IPS DF 4.7 (cell line): ENCODE results near the gene RPS6KA2.

Source experiments
- DNase-seq: peaks from one replicate; pipeline ENCODE4 v3.0.0-alpha.2; 2013; ENCODE audit warnings: low spot score; ENCODE audit errors: extremely low read depth

RPS6KA2 gene

DNA sequence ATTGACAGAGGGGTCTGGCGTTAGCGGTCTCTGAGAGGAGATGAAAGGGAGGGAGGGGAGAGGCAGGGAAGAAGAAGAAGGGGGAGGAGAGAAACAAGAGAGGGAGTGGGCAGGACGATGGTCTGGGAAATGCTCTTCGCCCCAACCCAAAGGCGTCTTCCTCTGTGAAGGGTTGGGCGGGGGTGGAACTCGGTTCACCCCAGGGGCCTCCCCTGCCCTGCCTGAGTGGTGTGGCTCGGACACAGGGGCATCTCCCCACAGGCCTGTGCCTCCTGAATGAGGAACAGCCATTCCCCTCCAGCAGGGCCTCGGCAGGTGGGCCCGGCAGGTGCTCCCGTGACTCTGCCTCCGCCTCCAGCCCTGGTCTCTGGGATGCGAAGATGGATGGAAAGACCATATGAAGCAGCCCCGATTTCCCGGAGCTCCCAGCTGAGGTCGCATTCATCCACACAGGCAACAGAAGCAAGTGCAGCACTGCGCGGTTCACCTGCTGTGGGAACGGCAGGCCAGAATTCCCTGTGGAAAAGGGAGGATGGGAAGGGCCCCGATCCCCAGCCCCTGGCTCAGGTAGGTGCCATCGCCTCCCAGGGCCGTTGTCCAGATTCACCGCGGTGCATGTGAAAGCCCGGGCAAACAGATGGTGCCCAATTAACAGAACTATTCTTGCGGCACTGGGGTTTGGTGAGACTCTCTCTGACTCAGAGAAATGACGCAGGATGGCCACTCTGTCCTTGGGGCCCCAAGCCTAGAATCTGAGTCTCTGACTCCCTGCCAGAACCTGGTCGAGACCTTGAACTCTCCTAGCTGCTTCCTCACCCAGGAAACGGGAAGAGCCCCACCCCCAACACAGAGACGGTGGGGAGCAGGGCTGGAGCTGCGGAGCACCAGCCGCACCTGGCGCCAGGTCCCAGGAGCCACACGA is 29.4 kb upstream of the RPS6KA2 start:
- DNase-seq: no peak

- DNase-seq: no peak
Measured at GRCh38 chr6:166655713-166656229, 28.7 kb upstream of the RPS6KA2 start.

DNA sequence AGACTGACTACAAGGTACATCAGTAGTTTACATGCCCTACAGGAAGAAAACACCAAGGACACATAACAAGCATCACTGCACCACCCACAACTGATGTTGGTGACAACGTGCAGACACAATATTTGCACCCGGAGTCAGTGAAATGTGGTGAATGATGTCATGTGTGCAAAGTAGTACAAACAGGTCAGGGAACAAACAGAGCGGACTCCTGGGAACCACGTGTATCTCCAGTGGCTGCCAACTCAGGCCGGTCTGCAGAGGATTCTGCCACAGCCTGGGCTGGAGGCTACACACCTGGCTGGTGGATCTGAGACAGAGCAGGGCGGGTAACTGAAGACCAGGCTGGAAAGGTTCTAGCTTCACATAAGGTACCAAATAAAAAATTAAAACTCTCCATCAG is 28.2 kb upstream of the RPS6KA2 start:
- no peak for DNase-seq

- DNase-seq: no peak
Measured at GRCh38 chr6:166654573-166654972, 27.5 kb upstream of the RPS6KA2 start.

DNA sequence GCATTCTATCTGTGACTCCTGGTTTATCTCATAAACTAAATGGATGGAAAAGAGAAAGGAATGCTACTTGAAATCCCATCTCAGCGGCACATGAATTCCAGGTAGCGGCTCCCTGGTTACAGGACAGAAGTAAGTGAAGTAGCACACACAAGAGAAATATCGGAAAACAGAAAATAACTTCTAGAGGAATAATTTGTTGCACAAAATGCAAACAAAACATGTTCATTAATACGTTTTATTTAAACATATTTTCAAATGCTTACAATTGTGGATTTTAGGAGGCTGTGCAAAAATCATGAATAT is 26.5 kb upstream of the RPS6KA2 start:
- no peak for DNase-seq

- no peak for DNase-seq
Measured at GRCh38 chr6:166650824-166651807, 24.1 kb upstream of the RPS6KA2 start.

DNA sequence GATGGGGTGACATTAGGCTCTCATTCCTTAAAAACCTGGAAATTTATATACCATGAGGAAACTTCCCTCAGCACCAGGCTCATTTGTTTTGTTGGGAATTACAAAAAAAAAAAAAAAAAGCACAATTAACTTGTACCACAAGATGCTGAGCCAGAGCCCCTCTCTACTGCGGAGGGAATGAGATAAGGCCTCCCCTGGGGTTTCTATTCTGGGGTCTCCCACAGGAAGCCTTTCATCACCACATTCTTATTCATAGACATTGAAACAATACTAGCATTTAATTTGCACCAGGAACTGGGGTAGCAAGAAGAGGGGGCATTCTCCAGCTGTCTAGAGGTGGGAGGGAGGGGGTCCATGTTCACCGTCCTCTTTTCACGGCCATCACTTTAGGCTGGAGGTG is 23.0 kb upstream of the RPS6KA2 start:
- DNase-seq: no peak

- DNase-seq: no peak
Measured at GRCh38 chr6:166648846-166649245, 21.8 kb upstream of the RPS6KA2 start.

GRCh38 chr6:166647896-166648295 is 20.8 kb upstream of the RPS6KA2 start:
- DNase-seq: no peak

GRCh38 chr6:166646716-166647115 is 19.7 kb upstream of the RPS6KA2 start:
- DNase-seq: no peak

- no peak for DNase-seq
Measured at GRCh38 chr6:166645896-166646295, 18.8 kb upstream of the RPS6KA2 start.

DNA sequence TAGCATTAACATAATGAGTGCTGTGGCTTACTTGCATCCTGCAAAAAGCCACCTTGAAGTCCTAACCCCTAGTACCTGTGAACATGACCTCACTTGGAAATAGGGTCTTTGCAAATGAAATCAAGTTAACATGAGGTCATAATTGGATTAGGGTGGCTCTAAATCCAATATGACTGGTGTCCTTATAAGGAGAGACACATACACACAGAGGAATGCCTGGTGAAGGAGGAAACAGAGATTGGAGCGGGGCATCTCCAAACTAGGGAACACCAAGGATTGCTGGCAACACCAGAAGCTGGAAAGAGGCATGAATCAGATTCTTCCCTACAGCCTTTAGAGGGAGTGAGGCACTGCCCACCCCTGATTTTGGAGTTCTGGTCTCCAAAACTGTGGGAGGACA is 17.6 kb upstream of the RPS6KA2 start:
- no peak for DNase-seq

DNA sequence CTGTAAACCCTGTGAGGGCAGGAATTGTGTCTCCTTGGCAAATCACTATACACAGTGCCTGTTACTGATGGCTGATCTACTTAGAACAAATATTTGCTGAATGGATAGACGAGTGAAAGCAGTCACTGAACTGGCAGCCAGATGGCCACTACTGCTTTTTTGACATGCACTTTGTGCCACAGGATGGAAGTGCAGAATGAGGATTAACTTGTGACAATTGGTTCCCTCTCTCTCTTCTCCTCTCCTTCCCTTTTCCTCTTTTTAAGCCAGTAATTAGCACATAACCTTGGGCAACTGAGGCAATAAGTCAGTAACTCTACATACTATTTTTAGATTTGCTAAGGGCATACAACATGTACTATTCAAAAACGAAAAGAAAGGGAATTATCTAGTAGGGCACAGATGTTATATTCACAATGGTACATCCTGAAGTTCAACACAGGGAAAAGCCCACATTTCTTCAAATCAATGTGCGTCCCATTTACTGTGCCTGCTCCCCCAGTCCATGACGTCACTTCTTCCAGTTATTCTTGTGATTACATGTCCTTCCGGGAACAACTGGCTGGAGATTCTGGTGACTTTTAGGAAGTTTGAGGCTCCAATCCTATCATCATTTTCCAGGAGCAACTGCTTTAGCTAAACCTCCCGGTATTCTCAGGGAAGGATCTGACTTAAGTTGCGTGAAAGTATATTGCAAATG is 17.0 kb upstream of the RPS6KA2 start:
- DNase-seq: no peak

GRCh38 chr6:166642646-166643045 is 15.6 kb upstream of the RPS6KA2 start:
- no peak for DNase-seq

- no peak for DNase-seq
Measured at GRCh38 chr6:166640342-166641043, 13.4 kb upstream of the RPS6KA2 start.

GRCh38 chr6:166639921-166640320 is 12.9 kb upstream of the RPS6KA2 start:
- DNase-seq: no peak

DNA sequence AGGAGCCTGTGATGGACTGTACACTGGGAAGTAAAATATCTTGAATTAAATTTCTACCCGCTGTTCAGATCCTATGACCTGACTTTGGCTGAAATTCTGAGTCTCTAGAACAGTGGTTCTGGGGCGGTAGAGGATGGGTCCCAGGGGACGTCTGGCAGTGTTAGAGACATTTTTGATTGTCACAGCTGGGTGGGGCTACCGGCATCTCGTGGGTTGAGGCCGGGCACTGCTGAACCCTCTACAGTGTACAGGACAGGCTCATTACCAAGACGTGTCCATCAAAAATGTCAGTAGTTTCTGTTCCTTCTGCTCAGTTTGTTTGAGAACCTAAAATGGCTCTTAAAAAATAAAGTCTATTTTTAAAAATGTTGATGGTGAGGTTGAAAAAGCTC is 11.5 kb upstream of the RPS6KA2 start:
- DNase-seq: no peak

- no peak for DNase-seq
Measured at GRCh38 chr6:166637812-166638572, 10.9 kb upstream of the RPS6KA2 start.

GRCh38 chr6:166636934-166637333 is 9.9 kb upstream of the RPS6KA2 start:
- DNase-seq: no peak
